Suprapubic skin (tissue), 4 donors: ENCODE results near the gene ADRA1B. TPM values are rescaled to one million over a fixed set of nuclear protein-coding genes. Genes with fewer than 3 reads are reported as not detected.
A peak's percentile ranks its signal among the peaks of the same experiment; 100 is the strongest.

Source experiments
- DNase-seq, 2 donors: peaks; one replicate each; pipeline ENCODE4 v3.0.0-alpha.2; 2019; ENCODE audit warnings: low spot score in 2 of 2
- H3K27ac ChIP-seq: fragments of 200-600 bp; sonication (generic); one replicate; pipeline ENCODE4 v1.5.1; 2019
- H3K27me3 ChIP-seq: fragments of 200-600 bp; sonication (generic); one replicate; pipeline ENCODE4 v1.5.1; 2019
- H3K36me3 ChIP-seq: fragments of 200-600 bp; sonication (generic); one replicate; pipeline ENCODE4 v1.5.1; 2019
- H3K4me1 ChIP-seq: fragments of 200-600 bp; sonication (generic); one replicate; pipeline ENCODE4 v1.5.1; 2019
- H3K4me3 ChIP-seq: fragments of 200-600 bp; sonication (generic); one replicate; pipeline ENCODE4 v1.5.1; 2019; ENCODE audit warnings: mild to moderate bottlenecking
- H3K9me3 ChIP-seq: fragments of 200-600 bp; sonication (generic); one replicate; pipeline ENCODE4 v1.5.1; 2019
- EP300 ChIP-seq: sonication (generic); formaldehyde crosslinking; IDR thresholded peaks from one replicate; pipeline ENCODE4 v1.6.1; 2017; ENCODE audit warnings: antibody characterized with exemption
- POLR2A ChIP-seq, 2 donors: fragments of 450-650 bp; IDR thresholded peaks; one replicate each; pipeline ENCODE4 v1.6.1; 2017; ENCODE audit warnings: antibody characterized with exemption in 2 of 2, mild to moderate bottlenecking in 2 of 2, moderate library complexity in 2 of 2
- POLR2AphosphoS5 ChIP-seq, 3 donors: sonication (generic); formaldehyde crosslinking; IDR thresholded peaks; one replicate each; pipeline ENCODE4 v1.6.1; 2017; ENCODE audit warnings: antibody characterized with exemption in 3 of 3
- WGBS: methylation state at CpG from one replicate; pipeline ENCODE4 v1.1.5; 2018; 5-methylcytosine and 5-hydroxymethylcytosine counted together
- total RNA-seq, 4 donors: library from RNA; depleted of rRNA; stranded (reverse); fragments of >200 nt; gene quantifications; one replicate each; pipeline ENCODE4 v1.1.0, GENCODE V29; 2016
- TF ChIP-seq, protein P1 (sequence below), 2 donors: fragments of 200-600 bp in 1 of 2; fragments of 450-650 bp in 1 of 2; sonication (generic) in 1 of 2; IDR thresholded peaks; one replicate each; pipeline ENCODE4 v1.5.1; 2016 to 2019; ENCODE audit warnings: antibody characterized with exemption in 2 of 2, mild to moderate bottlenecking in 1 of 2, moderate library complexity in 1 of 2

ADRA1B gene
- total RNA-seq, result under 1 TPM in 3 of 4 donors, not detected in 1; 0.36 to 0.64 (median 0.47) TPM

DNA sequence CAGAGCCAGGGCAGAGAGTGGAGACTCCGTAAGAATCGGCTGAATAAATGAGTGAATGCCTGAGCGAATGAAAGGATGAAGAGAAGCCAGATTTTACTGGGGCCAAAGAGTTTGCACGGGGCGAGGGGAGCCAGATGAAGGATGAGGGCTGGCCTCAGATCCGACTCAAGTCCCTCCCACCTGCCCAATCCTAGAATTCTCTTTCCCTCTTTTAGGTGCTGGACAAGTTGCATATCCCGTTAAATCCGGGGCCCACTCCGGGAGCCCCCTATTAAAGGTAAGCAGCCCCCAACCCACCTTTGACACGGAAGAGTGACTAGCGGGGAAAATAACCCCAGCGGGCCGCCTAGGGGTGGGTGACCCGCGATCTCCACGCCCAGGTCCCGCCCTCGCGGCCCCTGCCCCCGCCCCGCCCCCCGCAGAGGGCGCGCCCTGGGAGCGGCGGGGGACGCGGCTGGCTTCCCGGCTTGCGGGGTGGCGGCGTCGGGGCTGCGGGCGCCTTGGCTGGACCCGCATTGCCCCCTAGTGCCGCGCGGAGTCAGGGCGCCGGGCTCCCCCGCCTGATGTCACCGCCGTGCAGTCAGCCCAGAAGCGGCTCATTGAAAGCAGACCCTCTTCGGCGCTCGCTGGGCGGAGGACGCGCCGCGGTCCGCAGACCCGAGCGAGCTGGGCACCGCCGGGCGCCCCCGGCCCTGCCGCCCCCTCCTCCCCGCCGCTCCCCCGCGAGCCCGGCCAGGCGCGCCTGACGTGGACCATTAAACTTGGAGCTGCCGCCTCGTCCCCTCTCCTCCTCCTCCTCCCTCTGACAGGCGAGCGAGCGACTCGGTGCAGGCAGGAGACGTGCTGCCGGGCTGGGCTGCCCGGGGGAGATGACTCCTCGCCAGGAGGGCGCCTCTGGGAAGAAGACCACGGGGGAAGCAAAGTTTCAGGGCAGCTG lies at the start of gene ADRA1B:
Gene ADRA1B, plus strand, starts transcription at position 579 of the 937 bp plus-strand sequence. CDS start 424 bp downstream, outside the sequence.
- 5% methylated on average over 24 of the region's 81 CpGs for WGBS
- H3K9me3 ChIP-seq, result no peaks in the 10 kb centered on the region
- no peaks in the 10 kb centered on the region for H3K36me3 ChIP-seq
- no peak for TF ChIP-seq EP300
- TF ChIP-seq, protein P1, sequence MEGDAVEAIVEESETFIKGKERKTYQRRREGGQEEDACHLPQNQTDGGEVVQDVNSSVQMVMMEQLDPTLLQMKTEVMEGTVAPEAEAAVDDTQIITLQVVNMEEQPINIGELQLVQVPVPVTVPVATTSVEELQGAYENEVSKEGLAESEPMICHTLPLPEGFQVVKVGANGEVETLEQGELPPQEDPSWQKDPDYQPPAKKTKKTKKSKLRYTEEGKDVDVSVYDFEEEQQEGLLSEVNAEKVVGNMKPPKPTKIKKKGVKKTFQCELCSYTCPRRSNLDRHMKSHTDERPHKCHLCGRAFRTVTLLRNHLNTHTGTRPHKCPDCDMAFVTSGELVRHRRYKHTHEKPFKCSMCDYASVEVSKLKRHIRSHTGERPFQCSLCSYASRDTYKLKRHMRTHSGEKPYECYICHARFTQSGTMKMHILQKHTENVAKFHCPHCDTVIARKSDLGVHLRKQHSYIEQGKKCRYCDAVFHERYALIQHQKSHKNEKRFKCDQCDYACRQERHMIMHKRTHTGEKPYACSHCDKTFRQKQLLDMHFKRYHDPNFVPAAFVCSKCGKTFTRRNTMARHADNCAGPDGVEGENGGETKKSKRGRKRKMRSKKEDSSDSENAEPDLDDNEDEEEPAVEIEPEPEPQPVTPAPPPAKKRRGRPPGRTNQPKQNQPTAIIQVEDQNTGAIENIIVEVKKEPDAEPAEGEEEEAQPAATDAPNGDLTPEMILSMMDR (IDR thresholded peaks at IDR 0.05), result peak; percentile 19 to 78
- peak within 1 kb of the TSS; percentile 48 for H3K4me3 ChIP-seq
- H3K4me1 ChIP-seq, result peaks cover 19% of the 10 kb centered on the region
- peaks cover 24% of the 10 kb centered on the region for H3K27me3 ChIP-seq
- peak in 1 of 2 donors; percentile 75 for DNase-seq
- no peak within 1 kb of the TSS for H3K27ac ChIP-seq

DNA sequence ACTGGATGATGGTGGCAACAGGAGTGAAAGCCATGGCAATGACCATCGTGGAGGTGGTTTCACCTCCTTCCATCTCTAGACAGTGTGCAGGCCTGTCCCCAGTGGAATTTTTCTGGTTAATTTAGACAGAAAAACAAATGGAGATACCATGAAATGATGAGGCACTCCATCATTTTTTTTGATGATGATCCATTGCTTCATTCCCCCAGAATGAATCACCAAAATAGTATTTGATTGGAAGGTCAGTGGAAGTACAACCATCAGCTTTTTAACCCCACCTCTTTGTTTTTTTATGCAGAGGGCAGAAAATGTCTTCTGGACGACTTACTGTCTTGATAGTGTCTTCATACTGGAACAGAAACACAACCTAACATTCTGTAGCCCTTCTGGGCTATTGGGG lies 42.6 kb upstream of the ADRA1B start:
- Histone ChIP-seq H3K9me3 (no peaks in the 10 kb centered on the region), H3K27me3 (no peaks in the 10 kb centered on the region), H3K4me3 (no peak overlapping the region), H3K36me3 (no peaks in the 10 kb centered on the region), H3K4me1 (peaks cover 15% of the 10 kb centered on the region), H3K27ac (no peak overlapping the region)
- DNase-seq, result no peak
- TF ChIP-seq, protein P1 (IDR thresholded peaks at IDR 0.05), result no peak
- TF ChIP-seq POLR2AphosphoS5 (IDR thresholded peaks at IDR 0.05) (no peak), EP300 (no peak), POLR2A (IDR thresholded peaks at IDR 0.05) (no peak)
- WGBS, result 87% methylated on average over 2 of the region's 2 CpGs

DNA sequence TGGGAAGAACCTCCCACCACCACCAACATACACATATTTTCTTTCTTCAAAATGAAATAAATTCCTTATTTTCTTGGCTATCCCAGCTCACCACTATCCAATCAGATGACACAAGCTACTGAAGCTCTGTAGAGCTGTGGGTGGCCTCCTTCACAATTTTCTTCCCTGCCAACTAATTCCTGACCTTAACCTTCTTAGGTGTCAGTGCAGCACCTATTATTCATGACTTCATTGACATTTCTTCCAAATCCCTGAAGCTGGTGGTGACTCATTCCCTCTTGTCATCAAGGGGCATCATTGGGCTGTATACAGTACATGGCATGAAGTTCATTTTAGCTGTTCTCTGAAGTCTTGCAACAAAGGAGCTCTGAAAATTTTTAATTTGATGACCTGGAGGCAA lies 42.0 kb upstream of the ADRA1B start:
- no peaks in the 10 kb centered on the region for H3K9me3 ChIP-seq
- H3K27me3 ChIP-seq, result no peaks in the 10 kb centered on the region
- DNase-seq, result no peak
- no peak overlapping the region for H3K4me3 ChIP-seq
- peaks cover 19% of the 10 kb centered on the region for H3K4me1 ChIP-seq
- TF ChIP-seq, protein P1 (IDR thresholded peaks at IDR 0.05), result no peak
- TF ChIP-seq EP300 (no peak), POLR2AphosphoS5 (IDR thresholded peaks at IDR 0.05) (no peak), POLR2A (IDR thresholded peaks at IDR 0.05) (no peak)
- no peaks in the 10 kb centered on the region for H3K36me3 ChIP-seq
- H3K27ac ChIP-seq, result no peak overlapping the region

DNA sequence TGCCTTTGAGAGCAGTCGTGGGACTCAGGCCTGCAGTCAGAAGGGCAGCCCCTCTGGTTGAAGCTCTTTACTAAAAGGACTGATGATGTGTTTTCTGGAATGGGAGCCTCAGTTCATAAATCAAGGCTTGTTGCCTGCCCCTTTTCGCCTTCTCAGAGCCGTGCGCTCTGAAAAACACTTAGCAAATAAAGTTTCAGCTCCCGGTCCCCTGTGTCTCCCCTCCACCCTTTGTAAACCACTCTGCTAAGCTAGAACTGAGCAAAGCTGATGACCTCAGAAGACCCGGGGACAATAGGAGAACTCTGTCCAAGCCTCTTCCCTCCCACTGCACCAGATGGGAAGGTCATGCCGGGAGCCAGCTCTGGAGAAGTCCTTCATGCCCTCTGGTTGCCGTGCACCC lies 39.3 kb upstream of the ADRA1B start:
- no peak for TF ChIP-seq EP300
- TF ChIP-seq, protein P1 (IDR thresholded peaks at IDR 0.05), result no peak
- no peak for TF ChIP-seq POLR2AphosphoS5 (IDR thresholded peaks at IDR 0.05)
- TF ChIP-seq POLR2A (IDR thresholded peaks at IDR 0.05), result no peak
- no peak overlapping the region for H3K27ac ChIP-seq
- WGBS, result 78% methylated on average over 8 of the region's 8 CpGs
- no peaks in the 10 kb centered on the region for H3K9me3 ChIP-seq
- no peak overlapping the region for H3K4me3 ChIP-seq
- DNase-seq, result no peak
- H3K36me3 ChIP-seq, result no peaks in the 10 kb centered on the region
- no peaks in the 10 kb centered on the region for H3K27me3 ChIP-seq
- H3K4me1 ChIP-seq, result peaks cover 22% of the 10 kb centered on the region

DNA sequence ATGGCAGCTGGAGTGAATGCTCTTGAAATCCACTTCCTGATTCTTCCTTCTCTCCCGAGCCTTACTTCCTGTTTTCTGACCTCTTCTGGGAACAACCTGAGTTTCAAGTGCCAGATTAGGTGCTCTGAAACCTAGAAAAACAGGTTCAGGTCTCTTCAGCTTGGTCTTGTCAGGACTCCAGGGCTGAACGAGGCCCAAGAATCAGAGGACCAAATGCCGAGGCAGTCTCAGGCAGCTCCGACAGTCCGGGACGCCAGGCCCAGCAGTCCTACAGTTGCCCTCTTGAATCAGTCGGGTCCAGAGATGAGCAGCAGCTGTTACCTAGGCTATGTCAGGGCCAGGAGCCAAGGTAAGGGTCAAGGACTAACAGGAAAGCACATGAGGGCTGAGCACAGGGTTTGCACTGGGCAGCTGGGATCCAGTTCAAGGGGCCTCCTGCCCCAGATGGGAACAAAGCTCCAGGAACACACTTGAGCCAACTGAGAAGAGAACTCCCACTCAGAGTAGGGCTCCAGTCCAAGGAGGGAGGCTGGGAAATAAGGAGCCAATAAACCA lies 38.3 kb upstream of the ADRA1B start:
- H3K27me3 ChIP-seq, result no peaks in the 10 kb centered on the region
- peaks cover 25% of the 10 kb centered on the region for H3K4me1 ChIP-seq
- DNase-seq, result peak in 1 of 2 donors; percentile 79
- H3K4me3 ChIP-seq, result no peak overlapping the region
- TF ChIP-seq POLR2AphosphoS5 (IDR thresholded peaks at IDR 0.05), result no peak
- TF ChIP-seq, protein P1 (IDR thresholded peaks at IDR 0.05), result no peak
- no peak for TF ChIP-seq POLR2A (IDR thresholded peaks at IDR 0.05)
- no peak for TF ChIP-seq EP300
- H3K36me3 ChIP-seq, result no peaks in the 10 kb centered on the region
- 49% methylated on average over 7 of the region's 7 CpGs for WGBS
- peak overlapping the region; percentile 39 for H3K27ac ChIP-seq
- no peaks in the 10 kb centered on the region for H3K9me3 ChIP-seq
